ENCODE measurements around the gene ALPK3.

Gene ALPK3

DNA sequence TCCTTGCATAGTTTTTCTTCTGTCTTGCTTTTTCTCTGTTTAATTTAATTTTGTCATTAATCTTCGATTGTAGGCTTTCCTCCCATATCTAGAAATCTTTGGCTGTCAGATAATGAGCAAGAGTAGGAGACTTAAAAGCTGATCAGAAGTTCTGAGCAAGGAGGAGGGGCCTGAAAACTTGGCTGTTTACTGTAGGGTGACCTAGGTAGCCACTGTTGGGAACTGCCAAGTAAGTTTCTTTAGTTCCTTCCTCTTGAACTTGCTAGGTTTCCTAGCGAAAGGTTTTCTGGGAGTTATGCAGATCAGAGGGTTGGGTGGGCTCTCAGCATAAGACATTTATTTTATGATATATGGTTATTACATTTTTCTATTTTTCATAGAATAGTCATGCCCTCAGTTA, 14.5 kb downstream of the ALPK3 start:
- Histone ChIP-seq H3K9me3 (ENCODE audit: low read depth, low read length) (no peaks in the 10 kb centered on the region), H3K4me3 (no peak overlapping the region), H3K36me3 (ENCODE audit: insufficient read depth, low read length) (no peaks in the 10 kb centered on the region), H3K27ac (no peak overlapping the region), H3K9ac (ENCODE audit: insufficient read length) (no peak overlapping the region)
- TF ChIP-seq FOXP2 (optimal IDR thresholded peaks at IDR 0.05; ENCODE audit: control extremely low read depth, extremely low read length, insufficient read depth) (no peak), EZH2 (IDR thresholded peaks at IDR 0.05) (no peak), POLR2AphosphoS5 (IDR thresholded peaks at IDR 0.05; ENCODE audit: borderline replicate concordance, low read depth, low read length) (no peak)
- DNase-seq (ENCODE audit: low read depth, low spot score), result no peak

DNA sequence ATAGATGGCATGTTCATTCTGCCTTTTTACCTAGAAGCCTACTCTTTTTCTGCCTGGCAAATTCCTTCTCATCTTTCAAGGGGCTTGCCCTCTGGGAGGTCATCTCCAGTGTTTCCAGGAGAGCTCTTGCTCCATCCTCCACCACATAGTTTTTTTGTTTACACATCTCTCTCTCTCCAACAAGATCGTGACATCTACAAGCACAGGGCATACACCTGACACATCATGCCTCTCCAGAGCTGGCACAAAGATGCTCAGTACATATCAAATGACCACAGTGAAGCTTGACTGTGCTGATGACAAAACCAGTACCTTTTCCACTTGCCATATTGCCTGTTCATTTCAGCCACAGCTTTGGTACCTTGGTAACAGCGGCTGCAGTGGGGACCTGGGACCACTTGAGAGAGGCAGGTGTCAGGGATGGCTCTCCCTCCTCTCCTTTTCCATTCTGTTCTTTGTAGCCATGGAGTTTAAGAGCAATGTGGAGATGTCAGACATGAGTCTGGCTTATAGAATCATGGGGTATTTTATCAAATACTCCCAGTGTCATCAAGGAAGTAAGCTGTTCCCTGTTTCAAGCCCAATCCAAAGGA, 15.4 kb downstream of the ALPK3 start:
- H3K9ac ChIP-seq (ENCODE audit: insufficient read length), result no peak overlapping the region
- no peak for DNase-seq (ENCODE audit: low read depth, low spot score)
- no peak for TF ChIP-seq FOXP2 (optimal IDR thresholded peaks at IDR 0.05; ENCODE audit: control extremely low read depth, extremely low read length, insufficient read depth)
- TF ChIP-seq POLR2AphosphoS5 (IDR thresholded peaks at IDR 0.05; ENCODE audit: borderline replicate concordance, low read depth, low read length), result no peak
- no peak for TF ChIP-seq EZH2 (IDR thresholded peaks at IDR 0.05)
- no peaks in the 10 kb centered on the region for H3K9me3 ChIP-seq (ENCODE audit: low read depth, low read length)
- no peak overlapping the region for H3K4me3 ChIP-seq
- no peaks in the 10 kb centered on the region for H3K36me3 ChIP-seq (ENCODE audit: insufficient read depth, low read length)
- no peak overlapping the region for H3K27ac ChIP-seq

DNA sequence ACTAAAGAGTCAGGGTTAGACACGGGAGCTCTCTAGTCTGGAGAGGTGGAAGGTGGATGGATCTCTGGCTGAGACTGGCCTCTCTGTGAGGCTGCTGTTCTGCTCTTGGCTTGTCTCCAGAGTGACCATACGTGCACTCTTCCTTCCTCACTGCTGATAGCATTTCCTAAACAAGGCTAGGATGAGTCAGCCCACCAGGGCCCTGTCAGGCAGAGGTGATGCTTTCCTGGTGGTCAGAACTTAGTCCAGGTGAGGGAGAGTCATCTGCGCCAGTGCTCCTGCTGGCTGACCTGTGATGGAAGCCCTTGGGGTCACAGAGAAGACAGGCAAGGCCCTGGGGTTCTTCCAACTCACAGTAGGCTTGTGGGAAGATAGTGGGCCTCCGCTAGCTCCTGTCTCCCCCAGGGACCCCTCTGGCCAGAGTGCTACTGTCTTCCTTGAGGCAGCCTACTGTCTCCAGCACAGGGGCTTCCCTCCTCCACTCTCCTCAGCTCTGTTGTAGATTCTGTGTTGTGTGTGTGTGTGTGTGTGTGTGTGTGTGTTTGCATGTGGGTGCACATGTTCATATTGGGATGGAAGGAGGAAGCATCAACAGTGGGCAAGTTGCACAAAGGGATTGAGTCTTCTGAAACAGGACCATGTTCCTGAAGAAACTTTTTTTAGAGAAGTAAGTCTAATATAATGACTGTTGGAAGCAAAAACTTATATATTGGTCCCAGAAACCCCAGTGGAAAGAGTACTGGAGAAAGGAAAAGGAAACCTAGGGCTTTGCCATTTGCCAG, 16.5 kb downstream of the ALPK3 start:
- Histone ChIP-seq H3K4me3 (no peak overlapping the region), H3K36me3 (ENCODE audit: insufficient read depth, low read length) (no peaks in the 10 kb centered on the region), H3K9me3 (ENCODE audit: low read depth, low read length) (no peaks in the 10 kb centered on the region), H3K9ac (ENCODE audit: insufficient read length) (no peak overlapping the region), H3K27ac (no peak overlapping the region)
- no peak for DNase-seq (ENCODE audit: low read depth, low spot score)
- TF ChIP-seq EZH2 (IDR thresholded peaks at IDR 0.05) (no peak), FOXP2 (optimal IDR thresholded peaks at IDR 0.05; ENCODE audit: control extremely low read depth, extremely low read length, insufficient read depth) (no peak), POLR2AphosphoS5 (IDR thresholded peaks at IDR 0.05; ENCODE audit: borderline replicate concordance, low read depth, low read length) (no peak)

DNA sequence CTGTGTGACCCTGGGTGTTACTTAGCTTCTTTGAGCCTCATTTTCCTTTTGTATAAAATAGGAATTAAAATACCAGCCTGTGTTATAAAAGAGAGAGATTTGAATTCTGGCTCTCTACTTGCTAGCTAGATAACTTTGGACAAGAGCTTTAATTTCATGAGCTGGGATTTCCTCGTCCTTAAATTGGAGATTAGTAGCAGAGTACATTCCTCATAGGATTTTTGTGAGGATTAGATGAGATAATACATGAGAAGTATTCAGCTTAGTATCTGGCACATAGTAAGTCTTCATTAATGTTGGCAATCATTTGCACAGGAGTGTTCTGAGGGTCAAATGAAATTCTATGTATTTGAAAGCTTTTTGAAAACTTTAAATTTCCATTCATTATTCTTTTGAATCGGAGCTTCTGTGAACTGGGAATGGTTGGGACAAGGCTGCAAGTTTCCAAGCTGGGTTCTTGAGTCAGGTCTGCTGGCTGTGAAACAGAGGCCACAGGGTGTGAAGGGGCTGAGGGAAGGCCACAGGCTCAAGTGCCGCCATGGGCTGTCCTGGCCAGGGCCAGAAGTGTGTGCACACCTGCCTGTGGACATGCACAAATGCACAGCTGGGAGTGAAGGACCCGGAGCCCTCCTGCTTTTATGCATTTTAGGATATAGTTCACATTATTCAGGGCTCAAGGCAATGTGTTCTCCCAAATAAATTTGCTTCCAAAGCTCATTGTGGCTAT, 17.2 kb downstream of the ALPK3 start:
- Histone ChIP-seq H3K36me3 (ENCODE audit: insufficient read depth, low read length) (no peaks in the 10 kb centered on the region), H3K9me3 (ENCODE audit: low read depth, low read length) (no peaks in the 10 kb centered on the region), H3K27ac (no peak overlapping the region), H3K9ac (ENCODE audit: insufficient read length) (no peak overlapping the region), H3K4me3 (no peak overlapping the region)
- TF ChIP-seq FOXP2 (optimal IDR thresholded peaks at IDR 0.05; ENCODE audit: control extremely low read depth, extremely low read length, insufficient read depth) (no peak), POLR2AphosphoS5 (IDR thresholded peaks at IDR 0.05; ENCODE audit: borderline replicate concordance, low read depth, low read length) (no peak), EZH2 (IDR thresholded peaks at IDR 0.05) (no peak)
- no peak for DNase-seq (ENCODE audit: low read depth, low spot score)

DNA sequence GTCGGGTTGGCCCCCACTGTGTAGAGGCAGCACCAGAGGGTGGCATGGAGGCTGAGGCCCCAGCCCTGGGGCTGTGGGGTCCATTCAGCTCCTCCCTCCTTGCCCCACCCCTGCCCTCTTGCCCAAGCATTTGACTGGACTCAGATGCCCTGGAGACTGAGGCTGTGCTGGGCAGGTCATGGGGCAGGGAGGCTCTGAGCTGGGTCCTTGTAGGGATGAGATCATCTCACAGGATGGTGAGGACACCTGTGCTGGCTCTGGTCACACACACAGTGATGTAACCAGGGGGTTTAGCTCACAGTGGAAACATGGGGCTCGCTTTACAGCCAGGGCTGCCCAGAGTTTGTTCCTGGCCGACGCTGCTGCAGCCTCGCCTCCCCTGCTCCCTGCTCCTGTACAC, 17.8 kb downstream of the ALPK3 start:
- no peaks in the 10 kb centered on the region for H3K36me3 ChIP-seq (ENCODE audit: insufficient read depth, low read length)
- no peaks in the 10 kb centered on the region for H3K9me3 ChIP-seq (ENCODE audit: low read depth, low read length)
- H3K4me3 ChIP-seq, result no peak overlapping the region
- TF ChIP-seq FOXP2 (optimal IDR thresholded peaks at IDR 0.05; ENCODE audit: control extremely low read depth, extremely low read length, insufficient read depth), result no peak
- TF ChIP-seq EZH2 (IDR thresholded peaks at IDR 0.05), result no peak
- no peak for TF ChIP-seq POLR2AphosphoS5 (IDR thresholded peaks at IDR 0.05; ENCODE audit: borderline replicate concordance, low read depth, low read length)
- no peak overlapping the region for H3K9ac ChIP-seq (ENCODE audit: insufficient read length)
- DNase-seq (ENCODE audit: low read depth, low spot score), result no peak
- H3K27ac ChIP-seq, result no peak overlapping the region

DNA sequence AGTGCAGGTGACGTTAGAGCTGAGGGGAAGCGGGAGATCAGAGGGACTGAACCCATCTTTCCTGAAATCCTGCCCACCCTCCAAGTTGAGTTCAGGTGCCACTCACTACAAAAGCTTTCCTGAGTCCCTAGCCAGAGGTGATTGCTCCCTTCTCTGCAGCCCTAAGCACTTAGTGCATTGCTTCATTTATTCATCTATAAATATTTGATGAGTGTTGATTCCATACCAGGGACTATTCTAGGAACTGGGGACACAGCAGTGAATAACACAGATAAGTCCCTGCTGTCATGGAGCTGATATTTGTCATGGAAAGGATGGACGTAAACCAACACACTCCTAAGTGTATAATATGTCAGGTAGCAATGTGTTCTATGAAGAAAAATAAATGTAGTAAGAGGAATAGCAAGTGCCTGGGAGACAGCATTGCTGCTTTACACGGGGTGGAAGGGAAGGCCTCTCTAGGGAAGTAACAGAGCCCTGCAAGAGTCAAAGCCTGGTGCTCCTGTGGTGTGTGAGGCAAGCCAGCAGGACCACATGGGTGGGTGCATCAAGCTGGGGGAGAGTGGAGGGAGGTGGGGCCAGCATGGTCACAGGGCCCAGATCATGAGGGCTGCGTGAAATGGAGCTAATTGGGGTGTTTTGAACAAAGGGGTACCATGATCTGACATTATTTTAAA, 18.6 kb downstream of the ALPK3 start:
- TF ChIP-seq POLR2AphosphoS5 (IDR thresholded peaks at IDR 0.05; ENCODE audit: borderline replicate concordance, low read depth, low read length) (no peak), EZH2 (IDR thresholded peaks at IDR 0.05) (no peak)
- no peak overlapping the region for H3K4me3 ChIP-seq
- DNase-seq (ENCODE audit: low read depth, low spot score), result no peak

DNA sequence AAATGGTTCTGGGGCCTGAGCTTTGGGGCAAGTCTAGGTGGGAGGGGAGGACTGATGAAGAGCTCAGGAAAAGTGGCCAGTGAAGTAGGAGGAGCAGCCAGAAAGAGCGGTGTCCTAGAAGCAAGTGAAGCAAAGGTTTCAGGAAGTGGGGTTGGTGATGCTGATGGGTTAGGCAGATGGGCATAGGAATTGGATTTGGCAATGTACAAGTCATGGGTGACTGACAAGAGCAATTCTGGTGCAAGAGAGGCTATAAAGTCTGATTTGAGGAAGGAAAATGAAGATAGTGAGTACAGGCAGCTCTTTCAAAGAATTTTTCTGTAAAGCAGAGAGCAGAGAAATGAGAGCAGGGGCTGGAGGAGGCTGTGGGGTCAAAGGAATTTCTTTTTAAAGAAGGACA, 19.7 kb downstream of the ALPK3 start:
- H3K9ac ChIP-seq (ENCODE audit: insufficient read length), result no peak overlapping the region
- no peak for DNase-seq (ENCODE audit: low read depth, low spot score)

More for the DNA sequence above, 18.6 kb downstream of the ALPK3 start:
- Histone ChIP-seq H3K27ac (no peak overlapping the region), H3K9ac (ENCODE audit: insufficient read length) (no peak overlapping the region), H3K9me3 (ENCODE audit: low read depth, low read length) (no peaks in the 10 kb centered on the region), H3K36me3 (ENCODE audit: insufficient read depth, low read length) (no peaks in the 10 kb centered on the region)

DNA sequence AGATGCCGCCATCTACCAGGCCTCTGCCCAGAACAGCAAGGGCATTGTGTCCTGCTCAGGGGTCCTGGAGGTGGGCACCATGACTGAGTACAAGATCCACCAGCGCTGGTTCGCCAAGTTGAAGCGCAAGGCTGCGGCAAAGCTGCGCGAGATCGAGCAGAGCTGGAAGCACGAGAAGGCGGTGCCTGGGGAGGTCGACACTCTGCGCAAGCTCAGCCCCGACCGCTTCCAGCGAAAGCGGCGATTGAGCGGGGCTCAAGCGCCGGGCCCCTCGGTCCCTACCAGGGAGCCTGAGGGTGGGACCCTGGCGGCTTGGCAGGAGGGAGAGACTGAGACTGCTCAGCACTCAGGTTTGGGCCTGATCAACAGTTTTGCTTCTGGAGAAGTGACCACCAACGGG, 22.6 kb downstream of the ALPK3 start:
- Histone ChIP-seq H3K9ac (ENCODE audit: insufficient read length) (no peak overlapping the region), H3K36me3 (ENCODE audit: insufficient read depth, low read length) (no peaks in the 10 kb centered on the region), H3K9me3 (ENCODE audit: low read depth, low read length) (no peaks in the 10 kb centered on the region), H3K4me3 (no peak overlapping the region), H3K27ac (no peak overlapping the region)
- no peak for DNase-seq (ENCODE audit: low read depth, low spot score)
- TF ChIP-seq POLR2AphosphoS5 (IDR thresholded peaks at IDR 0.05; ENCODE audit: borderline replicate concordance, low read depth, low read length) (no peak), EZH2 (IDR thresholded peaks at IDR 0.05) (no peak)

More for the DNA sequence above, 19.7 kb downstream of the ALPK3 start:
- no peak overlapping the region for H3K4me3 ChIP-seq
- H3K27ac ChIP-seq, result no peak overlapping the region
- TF ChIP-seq FOXP2 (optimal IDR thresholded peaks at IDR 0.05; ENCODE audit: control extremely low read depth, extremely low read length, insufficient read depth) (no peak), EZH2 (IDR thresholded peaks at IDR 0.05) (no peak), POLR2AphosphoS5 (IDR thresholded peaks at IDR 0.05; ENCODE audit: borderline replicate concordance, low read depth, low read length) (no peak)
- no peaks in the 10 kb centered on the region for H3K9me3 ChIP-seq (ENCODE audit: low read depth, low read length)
- H3K36me3 ChIP-seq (ENCODE audit: insufficient read depth, low read length), result no peaks in the 10 kb centered on the region
